Parathyroid adenoma (tissue), 2 donors: ENCODE data around the gene NT5DC3.

Source experiments
- H2AFZ ChIP-seq: fragments of 300-600 bp; sonication (generic); one replicate; pipeline ENCODE4 v1.7.0; 2017; ENCODE audit warnings: antibody characterized with exemption, mild to moderate bottlenecking
- H3K27ac ChIP-seq: fragments of 300-600 bp; sonication (generic); one replicate; pipeline ENCODE4 v1.7.0; 2017
- H3K27me3 ChIP-seq: fragments of 300-600 bp; sonication (generic); one replicate; pipeline ENCODE4 v1.7.0; 2017; ENCODE audit warnings: low read length; ENCODE audit not compliant: control insufficient read depth, insufficient read depth
- H3K36me3 ChIP-seq: fragments of 300-600 bp; sonication (generic); one replicate; pipeline ENCODE4 v1.7.0; 2017; ENCODE audit warnings: low read length; ENCODE audit not compliant: control insufficient read depth, insufficient read depth
- H3K4me1 ChIP-seq: fragments of 300-600 bp; sonication (generic); one replicate; pipeline ENCODE4 v1.7.0; 2017; ENCODE audit warnings: control low read depth
- H3K4me2 ChIP-seq: fragments of 300-600 bp; sonication (generic); one replicate; pipeline ENCODE4 v1.7.0; 2017; ENCODE audit warnings: low read length
- H3K4me3 ChIP-seq: fragments of 300-600 bp; sonication (generic); one replicate; pipeline ENCODE4 v1.7.0; 2017; ENCODE audit warnings: low read depth, low read length
- H3K79me2 ChIP-seq: fragments of 300-600 bp; sonication (generic); one replicate; pipeline ENCODE4 v1.7.0; 2017; ENCODE audit warnings: control low read depth
- H3K9ac ChIP-seq: fragments of 300-600 bp; sonication (generic); one replicate; pipeline ENCODE4 v1.7.0; 2017; ENCODE audit warnings: mild to moderate bottlenecking
- H3K9me3 ChIP-seq: fragments of 300-600 bp; sonication (generic); one replicate; pipeline ENCODE4 v1.7.0; 2017; ENCODE audit warnings: low read length; ENCODE audit not compliant: control insufficient read depth
- TF ChIP-seq, protein P1 (sequence below): fragments of 300-600 bp; sonication (generic); IDR thresholded peaks from one replicate; pipeline ENCODE4 v1.7.0; 2017; ENCODE audit warnings: antibody characterized with exemption, mild to moderate bottlenecking
- donor health status: primary hyperparathyroidism.

Gene NT5DC3

DNA sequence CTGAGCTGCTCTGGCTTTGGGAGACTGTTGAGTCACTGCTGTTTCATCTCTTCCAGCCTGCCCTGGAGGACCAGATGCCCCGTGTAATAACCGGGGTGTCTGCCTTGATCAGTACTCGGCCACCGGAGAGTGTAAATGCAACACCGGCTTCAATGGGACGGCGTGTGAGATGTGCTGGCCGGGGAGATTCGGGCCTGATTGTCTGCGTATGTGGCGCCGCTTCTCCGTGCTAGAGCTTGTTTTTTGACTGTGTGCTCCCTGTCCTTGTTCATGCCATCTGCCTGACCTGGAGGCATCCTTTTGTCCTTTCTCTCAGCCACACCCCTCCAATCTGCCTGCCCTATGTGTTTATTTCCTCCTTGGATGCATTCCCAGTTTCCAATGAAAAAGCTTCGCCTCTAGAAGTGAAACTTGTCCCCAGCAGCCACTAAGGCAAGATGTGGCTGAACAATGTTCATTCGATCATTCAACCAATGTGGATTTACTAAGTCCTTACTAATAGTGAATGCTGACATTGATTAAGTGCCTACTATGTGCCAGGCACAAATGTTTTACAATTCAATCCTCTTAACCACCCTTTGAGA, 98.6 kb downstream of the NT5DC3 start:
- Histone ChIP-seq H2AFZ (no peak overlapping the region), H3K79me2 (no peaks in the 10 kb centered on the region), H3K4me2 (no peak overlapping the region), H3K9ac (no peak overlapping the region), H3K27ac (no peak overlapping the region), H3K9me3 (no peaks in the 10 kb centered on the region), H3K4me1 (no peaks in the 10 kb centered on the region), H3K4me3 (no peak overlapping the region), H3K27me3 (no peaks in the 10 kb centered on the region), H3K36me3 (no peaks in the 10 kb centered on the region)
- TF ChIP-seq, protein P1, sequence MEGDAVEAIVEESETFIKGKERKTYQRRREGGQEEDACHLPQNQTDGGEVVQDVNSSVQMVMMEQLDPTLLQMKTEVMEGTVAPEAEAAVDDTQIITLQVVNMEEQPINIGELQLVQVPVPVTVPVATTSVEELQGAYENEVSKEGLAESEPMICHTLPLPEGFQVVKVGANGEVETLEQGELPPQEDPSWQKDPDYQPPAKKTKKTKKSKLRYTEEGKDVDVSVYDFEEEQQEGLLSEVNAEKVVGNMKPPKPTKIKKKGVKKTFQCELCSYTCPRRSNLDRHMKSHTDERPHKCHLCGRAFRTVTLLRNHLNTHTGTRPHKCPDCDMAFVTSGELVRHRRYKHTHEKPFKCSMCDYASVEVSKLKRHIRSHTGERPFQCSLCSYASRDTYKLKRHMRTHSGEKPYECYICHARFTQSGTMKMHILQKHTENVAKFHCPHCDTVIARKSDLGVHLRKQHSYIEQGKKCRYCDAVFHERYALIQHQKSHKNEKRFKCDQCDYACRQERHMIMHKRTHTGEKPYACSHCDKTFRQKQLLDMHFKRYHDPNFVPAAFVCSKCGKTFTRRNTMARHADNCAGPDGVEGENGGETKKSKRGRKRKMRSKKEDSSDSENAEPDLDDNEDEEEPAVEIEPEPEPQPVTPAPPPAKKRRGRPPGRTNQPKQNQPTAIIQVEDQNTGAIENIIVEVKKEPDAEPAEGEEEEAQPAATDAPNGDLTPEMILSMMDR, result no peak

DNA sequence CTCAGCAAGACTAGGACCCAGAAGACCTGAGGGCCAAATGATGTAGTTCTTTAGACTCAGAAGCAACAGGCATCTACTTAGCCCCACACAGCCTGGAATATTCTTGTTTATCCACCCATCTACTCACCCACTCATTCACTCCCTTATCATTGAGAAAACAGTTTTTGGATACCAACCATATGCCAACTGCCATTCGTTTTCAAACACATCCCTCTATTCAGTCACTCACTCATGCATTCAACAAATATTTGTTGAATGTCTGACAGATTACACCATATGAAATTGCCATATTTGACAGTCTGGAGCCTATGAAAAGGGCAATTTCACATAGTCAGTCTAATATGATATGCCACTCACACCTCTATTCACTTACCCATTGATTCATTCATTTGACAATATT, 103.2 kb downstream of the NT5DC3 start:
- H3K27me3 ChIP-seq, result no peaks in the 10 kb centered on the region
- H3K9me3 ChIP-seq, result no peaks in the 10 kb centered on the region
- H3K79me2 ChIP-seq, result no peaks in the 10 kb centered on the region
- H3K36me3 ChIP-seq, result no peaks in the 10 kb centered on the region
- no peak overlapping the region for H3K4me3 ChIP-seq
- no peak overlapping the region for H3K4me2 ChIP-seq
- no peak overlapping the region for H3K27ac ChIP-seq
- H3K9ac ChIP-seq, result no peak overlapping the region
- TF ChIP-seq, protein P1, result no peak
- H3K4me1 ChIP-seq, result no peaks in the 10 kb centered on the region
- H2AFZ ChIP-seq, result no peak overlapping the region

DNA sequence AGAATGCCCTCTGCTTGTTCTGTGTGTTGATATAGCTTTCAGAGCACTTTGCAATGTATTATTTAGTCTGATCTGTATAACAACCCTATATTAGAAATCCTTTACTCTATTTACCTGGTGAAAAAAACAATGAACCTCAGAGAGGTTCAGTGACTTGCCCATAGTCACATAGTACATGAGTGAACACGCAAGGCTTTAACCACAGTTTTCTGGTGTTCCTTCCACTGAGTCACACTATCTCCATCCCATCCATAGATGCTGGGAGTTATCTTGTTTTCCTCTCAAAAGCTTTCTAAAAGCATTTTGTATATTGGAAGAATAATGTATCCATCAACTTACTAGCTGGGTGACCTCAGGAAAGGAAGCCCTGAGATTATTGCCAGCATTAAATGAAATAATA, 104.5 kb downstream of the NT5DC3 start:
- no peak overlapping the region for H3K9ac ChIP-seq
- no peaks in the 10 kb centered on the region for H3K36me3 ChIP-seq
- no peak overlapping the region for H3K4me2 ChIP-seq
- H3K4me1 ChIP-seq, result no peaks in the 10 kb centered on the region
- TF ChIP-seq, protein P1, result no peak
- no peak overlapping the region for H2AFZ ChIP-seq
- no peaks in the 10 kb centered on the region for H3K9me3 ChIP-seq
- no peaks in the 10 kb centered on the region for H3K79me2 ChIP-seq
- H3K4me3 ChIP-seq, result no peak overlapping the region
- no peak overlapping the region for H3K27ac ChIP-seq
- no peaks in the 10 kb centered on the region for H3K27me3 ChIP-seq

DNA sequence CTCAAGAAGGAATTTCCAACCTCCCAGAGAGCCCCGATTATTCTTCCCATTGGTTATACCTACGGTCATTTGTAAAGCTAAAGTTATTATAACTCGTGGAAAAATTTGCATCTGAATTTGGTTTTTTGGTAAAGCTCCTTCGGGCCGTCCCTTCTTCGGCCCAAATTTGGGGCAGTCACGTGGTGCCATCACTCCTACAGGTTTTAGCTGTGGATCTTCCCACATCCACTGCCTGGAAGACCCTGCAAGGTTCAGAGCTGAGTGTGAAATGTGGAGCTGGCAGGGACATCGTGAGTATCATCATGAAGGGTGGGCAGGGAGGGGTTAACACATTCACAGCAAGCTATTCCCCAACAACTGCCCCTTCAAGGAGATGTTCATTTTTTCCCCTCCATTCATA, 105.7 kb downstream of the NT5DC3 start:
- Histone ChIP-seq H3K9ac (no peak overlapping the region), H3K9me3 (no peaks in the 10 kb centered on the region), H3K27me3 (no peaks in the 10 kb centered on the region), H2AFZ (no peak overlapping the region), H3K4me2 (no peak overlapping the region), H3K4me3 (no peak overlapping the region), H3K36me3 (no peaks in the 10 kb centered on the region), H3K27ac (no peak overlapping the region), H3K4me1 (no peaks in the 10 kb centered on the region), H3K79me2 (no peaks in the 10 kb centered on the region)
- TF ChIP-seq, protein P1, result no peak

DNA sequence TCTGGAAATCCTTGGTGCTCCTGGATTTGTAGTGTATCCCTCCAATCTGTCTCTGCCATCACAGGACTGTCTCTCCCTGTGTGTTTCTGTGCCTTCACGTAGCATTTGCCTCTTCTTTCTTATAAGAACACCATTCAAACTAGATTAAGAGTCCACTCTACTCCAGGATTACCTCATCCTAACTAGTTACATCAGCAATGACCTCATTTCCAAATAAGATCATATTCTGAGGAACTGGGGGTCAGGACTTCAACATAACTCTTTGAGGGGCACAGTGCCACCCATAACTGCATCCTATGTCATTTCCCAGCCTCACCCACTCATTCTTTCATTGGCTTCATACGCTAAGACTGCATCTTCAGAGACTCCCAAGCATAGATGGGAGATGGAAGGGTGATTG, 106.2 kb downstream of the NT5DC3 start:
- no peaks in the 10 kb centered on the region for H3K36me3 ChIP-seq

More for the DNA sequence above, 106.2 kb downstream of the NT5DC3 start:
- no peaks in the 10 kb centered on the region for H3K9me3 ChIP-seq
- no peak overlapping the region for H3K4me2 ChIP-seq
- no peak overlapping the region for H3K27ac ChIP-seq
- TF ChIP-seq, protein P1, result no peak
- no peak overlapping the region for H2AFZ ChIP-seq
- H3K27me3 ChIP-seq, result no peaks in the 10 kb centered on the region
- H3K4me1 ChIP-seq, result no peaks in the 10 kb centered on the region
- no peaks in the 10 kb centered on the region for H3K79me2 ChIP-seq
- no peak overlapping the region for H3K9ac ChIP-seq
- no peak overlapping the region for H3K4me3 ChIP-seq
